ENCODE data around the gene RAB1A.

GRCh38 chr2:65169760-65170136 is 39.8 kb upstream of the RAB1A start:
- TF ChIP-seq, protein P1, sequence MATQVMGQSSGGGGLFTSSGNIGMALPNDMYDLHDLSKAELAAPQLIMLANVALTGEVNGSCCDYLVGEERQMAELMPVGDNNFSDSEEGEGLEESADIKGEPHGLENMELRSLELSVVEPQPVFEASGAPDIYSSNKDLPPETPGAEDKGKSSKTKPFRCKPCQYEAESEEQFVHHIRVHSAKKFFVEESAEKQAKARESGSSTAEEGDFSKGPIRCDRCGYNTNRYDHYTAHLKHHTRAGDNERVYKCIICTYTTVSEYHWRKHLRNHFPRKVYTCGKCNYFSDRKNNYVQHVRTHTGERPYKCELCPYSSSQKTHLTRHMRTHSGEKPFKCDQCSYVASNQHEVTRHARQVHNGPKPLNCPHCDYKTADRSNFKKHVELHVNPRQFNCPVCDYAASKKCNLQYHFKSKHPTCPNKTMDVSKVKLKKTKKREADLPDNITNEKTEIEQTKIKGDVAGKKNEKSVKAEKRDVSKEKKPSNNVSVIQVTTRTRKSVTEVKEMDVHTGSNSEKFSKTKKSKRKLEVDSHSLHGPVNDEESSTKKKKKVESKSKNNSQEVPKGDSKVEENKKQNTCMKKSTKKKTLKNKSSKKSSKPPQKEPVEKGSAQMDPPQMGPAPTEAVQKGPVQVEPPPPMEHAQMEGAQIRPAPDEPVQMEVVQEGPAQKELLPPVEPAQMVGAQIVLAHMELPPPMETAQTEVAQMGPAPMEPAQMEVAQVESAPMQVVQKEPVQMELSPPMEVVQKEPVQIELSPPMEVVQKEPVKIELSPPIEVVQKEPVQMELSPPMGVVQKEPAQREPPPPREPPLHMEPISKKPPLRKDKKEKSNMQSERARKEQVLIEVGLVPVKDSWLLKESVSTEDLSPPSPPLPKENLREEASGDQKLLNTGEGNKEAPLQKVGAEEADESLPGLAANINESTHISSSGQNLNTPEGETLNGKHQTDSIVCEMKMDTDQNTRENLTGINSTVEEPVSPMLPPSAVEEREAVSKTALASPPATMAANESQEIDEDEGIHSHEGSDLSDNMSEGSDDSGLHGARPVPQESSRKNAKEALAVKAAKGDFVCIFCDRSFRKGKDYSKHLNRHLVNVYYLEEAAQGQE (IDR thresholded peaks at IDR 0.05; ENCODE audit: insufficient read depth in 1 of 2, low read depth in 2 of 2, low read length in 2 of 2) = no peak
- TF ChIP-seq POLR2AphosphoS5 (IDR thresholded peaks at IDR 0.05; ENCODE audit: low read depth, low read length) = no peak
- TF ChIP-seq TAF1 (IDR thresholded peaks at IDR 0.05; ENCODE audit: borderline replicate concordance, insufficient read depth, low read length) = no peak
- no peak for TF ChIP-seq SIN3A (IDR thresholded peaks at IDR 0.05; ENCODE audit: borderline replicate concordance, insufficient read depth, low read length)
- no peak for TF ChIP-seq FOXP2 (optimal IDR thresholded peaks at IDR 0.05; ENCODE audit: borderline replicate concordance, extremely low read depth, extremely low read length, insufficient read depth)

Measured in PFSK-1 (cell line).